Mucosa of rectum (tissue), 2 donors: ENCODE measurements around the gene ANO2.
"Not testable (repeated sequence)": the region's sequence is repeated elsewhere in the genome, so short reads cannot be mapped to it uniquely, and the experiment has no call there.

Source experiments
- H3K27ac ChIP-seq, 2 donors: one replicate each; pipeline ENCODE4 v1.7.0; 2013; ENCODE audit warnings: inconsistent platforms in 2 of 2, low read depth in 2 of 2, low read length in 2 of 2
- H3K27me3 ChIP-seq, 2 donors: one replicate each; pipeline ENCODE4 v1.7.0; 2013; ENCODE audit warnings: low read length in 2 of 2; ENCODE audit not compliant: control insufficient read depth in 2 of 2, insufficient read depth in 2 of 2
- H3K36me3 ChIP-seq, 2 donors: one replicate each; pipeline ENCODE4 v1.7.0; 2013; ENCODE audit warnings: low read length in 2 of 2; ENCODE audit not compliant: control insufficient read depth in 2 of 2, insufficient read depth in 2 of 2
- H3K4me1 ChIP-seq, 2 donors: one replicate each; pipeline ENCODE4 v1.7.0; 2013; ENCODE audit warnings: low read length in 2 of 2, mild to moderate bottlenecking in 1 of 2; ENCODE audit not compliant: control insufficient read depth in 2 of 2, insufficient read depth in 2 of 2
- H3K4me3 ChIP-seq, 2 donors: one replicate each; pipeline ENCODE4 v1.7.0; 2013; ENCODE audit warnings: low read length in 2 of 2
- H3K9ac ChIP-seq, 2 donors: one replicate each; pipeline ENCODE4 v1.7.0; 2013; ENCODE audit warnings: low read length in 2 of 2, low read depth in 1 of 2, mild to moderate bottlenecking in 1 of 2
- H3K9me3 ChIP-seq, 2 donors: one replicate each; pipeline ENCODE4 v1.7.0; 2013; ENCODE audit warnings: low read length in 2 of 2; ENCODE audit not compliant: control insufficient read depth in 2 of 2
- donor health status: healthy.
- donor health status: Normal muscosa, but diverticular disease.

Gene ANO2

GRCh38 chr12:5889381-5890047, 55.5 kb downstream of the ANO2 start:
- Histone ChIP-seq H3K27ac (no peak overlapping the region), H3K9me3 (no peaks in the 10 kb centered on the region), H3K4me1 (no peaks in the 10 kb centered on the region), H3K36me3 (no peaks in the 10 kb centered on the region), H3K9ac (no peak overlapping the region), H3K27me3 (peaks cover 0 to 2% of the 10 kb centered on the region in 2 donors), H3K4me3 (no peak overlapping the region)

GRCh38 chr12:5888816-5889315, 56.2 kb downstream of the ANO2 start:
- H3K9me3 ChIP-seq: no peaks in the 10 kb centered on the region
- no peak overlapping the region for H3K4me3 ChIP-seq
- H3K27ac ChIP-seq: no peak overlapping the region
- no peaks in the 10 kb centered on the region for H3K36me3 ChIP-seq
- H3K27me3 ChIP-seq: peaks cover 0 to 2% of the 10 kb centered on the region in 2 donors
- H3K9ac ChIP-seq: no peak overlapping the region
- H3K4me1 ChIP-seq: no peaks in the 10 kb centered on the region

GRCh38 chr12:5887819-5888218, 57.2 kb downstream of the ANO2 start:
- H3K27me3 ChIP-seq, H3K4me3 ChIP-seq, H3K9ac ChIP-seq, H3K27ac ChIP-seq, H3K4me1 ChIP-seq, H3K9me3 ChIP-seq, H3K36me3 ChIP-seq: not testable (repeated sequence)

- Histone ChIP-seq H3K4me3 (no peak overlapping the region), H3K4me1 (no peaks in the 10 kb centered on the region), H3K27ac (no peak overlapping the region), H3K36me3 (no peaks in the 10 kb centered on the region), H3K27me3 (peaks cover 0 to 2% of the 10 kb centered on the region in 2 donors), H3K9me3 (no peaks in the 10 kb centered on the region), H3K9ac (no peak overlapping the region)
These were observed 60.2 kb downstream of the ANO2 start for GRCh38 chr12:5884866-5885265.

DNA sequence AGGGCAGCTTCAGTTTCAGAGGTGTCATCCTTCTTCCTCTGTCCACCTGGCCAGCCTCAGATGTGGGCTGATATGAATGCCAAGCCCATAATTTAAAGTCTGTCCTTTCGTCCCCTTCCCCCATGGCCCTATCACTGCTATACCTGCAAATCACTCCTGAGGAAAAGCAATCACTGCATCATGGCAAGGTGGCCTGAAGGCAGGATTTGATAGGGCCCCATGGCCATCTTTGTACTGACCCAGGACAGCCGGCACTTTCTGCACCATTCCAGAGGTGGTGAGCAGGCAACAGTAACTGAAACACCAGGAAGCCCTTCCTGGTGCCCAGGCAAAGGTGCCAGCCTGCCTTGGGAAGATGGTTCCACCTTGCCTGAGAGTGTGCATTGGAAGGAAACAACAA, 60.8 kb downstream of the ANO2 start:
- H3K4me1 ChIP-seq: no peaks in the 10 kb centered on the region
- no peak overlapping the region for H3K9ac ChIP-seq
- no peak overlapping the region for H3K27ac ChIP-seq
- no peak overlapping the region for H3K4me3 ChIP-seq
- H3K27me3 ChIP-seq: peaks cover 0 to 2% of the 10 kb centered on the region in 2 donors
- H3K9me3 ChIP-seq: no peaks in the 10 kb centered on the region
- H3K36me3 ChIP-seq: no peaks in the 10 kb centered on the region

DNA sequence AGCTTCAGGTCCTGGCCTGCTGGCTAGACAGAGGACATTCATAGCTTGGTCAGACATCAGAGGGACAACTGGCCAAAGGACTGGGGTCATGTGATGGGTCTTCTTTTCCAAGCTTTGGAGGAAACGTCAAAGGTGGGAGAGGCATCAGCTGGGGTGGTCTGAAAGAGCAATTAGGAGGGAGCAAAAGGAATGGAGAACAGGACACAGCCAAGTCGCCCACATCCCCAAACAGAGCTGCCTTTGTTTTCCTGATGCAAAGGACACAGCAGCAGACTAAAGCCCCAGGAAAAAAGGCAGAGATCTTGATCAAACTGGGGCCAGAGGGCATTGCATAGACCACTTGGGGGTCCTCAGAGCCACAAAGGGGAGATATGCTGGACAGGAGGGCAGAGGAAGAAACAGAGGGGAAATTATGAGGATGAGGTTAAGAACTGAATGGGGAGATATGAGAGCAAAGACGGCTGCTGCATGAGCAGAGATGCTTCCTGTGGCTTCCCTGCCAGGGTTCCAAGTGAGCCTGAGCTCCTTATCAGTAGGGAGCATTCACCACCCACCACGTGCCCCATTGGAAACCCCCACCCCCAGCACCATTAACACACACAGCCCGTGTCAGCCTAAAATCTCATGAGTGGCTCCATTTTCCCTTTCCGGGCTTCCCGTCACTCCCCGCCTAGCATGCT, 62.4 kb downstream of the ANO2 start:
- Histone ChIP-seq H3K36me3 (no peaks in the 10 kb centered on the region), H3K4me3 (no peak overlapping the region), H3K27me3 (peaks cover 0 to 2% of the 10 kb centered on the region in 2 donors), H3K27ac (no peak overlapping the region), H3K4me1 (no peaks in the 10 kb centered on the region), H3K9ac (no peak overlapping the region), H3K9me3 (no peaks in the 10 kb centered on the region)

- H3K27me3 ChIP-seq: peaks cover 0 to 2% of the 10 kb centered on the region in 2 donors
- H3K27ac ChIP-seq: no peak overlapping the region
- H3K9ac ChIP-seq: no peak overlapping the region
- H3K9me3 ChIP-seq: no peaks in the 10 kb centered on the region
- H3K4me1 ChIP-seq: no peaks in the 10 kb centered on the region
- no peak overlapping the region for H3K4me3 ChIP-seq
- H3K36me3 ChIP-seq: no peaks in the 10 kb centered on the region
These were observed 63.4 kb downstream of the ANO2 start for GRCh38 chr12:5881666-5882065.

- Histone ChIP-seq H3K4me3 (no peak overlapping the region), H3K27me3 (peaks cover 0 to 2% of the 10 kb centered on the region in 2 donors), H3K9me3 (no peaks in the 10 kb centered on the region), H3K36me3 (no peaks in the 10 kb centered on the region), H3K9ac (no peak overlapping the region), H3K27ac (no peak overlapping the region), H3K4me1 (no peaks in the 10 kb centered on the region)
These were observed 63.9 kb downstream of the ANO2 start for GRCh38 chr12:5881101-5881606.

DNA sequence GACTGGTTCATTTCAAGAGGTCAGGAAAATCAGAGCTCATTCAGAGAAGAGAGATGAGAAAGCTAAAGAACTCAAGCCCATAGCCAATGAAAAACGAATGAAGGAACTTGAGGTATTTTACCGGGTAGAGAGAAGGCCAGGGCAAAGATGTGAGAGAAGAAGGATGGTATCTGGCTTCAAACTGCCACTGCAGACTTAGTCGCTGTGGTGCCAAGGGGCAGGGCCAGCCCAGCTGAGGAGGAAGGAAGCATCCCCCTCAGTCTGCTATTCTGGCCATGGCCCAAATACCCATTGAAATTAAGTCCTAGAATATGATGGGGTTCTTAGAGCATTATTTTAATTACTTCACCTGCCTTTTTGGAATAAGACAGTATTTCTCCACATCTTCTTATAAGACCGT, 69.2 kb downstream of the ANO2 start:
- no peaks in the 10 kb centered on the region for H3K36me3 ChIP-seq
- H3K27ac ChIP-seq: no peak overlapping the region
- no peaks in the 10 kb centered on the region for H3K27me3 ChIP-seq
- no peaks in the 10 kb centered on the region for H3K9me3 ChIP-seq
- H3K9ac ChIP-seq: no peak overlapping the region
- no peak overlapping the region for H3K4me3 ChIP-seq
- no peaks in the 10 kb centered on the region for H3K4me1 ChIP-seq

DNA sequence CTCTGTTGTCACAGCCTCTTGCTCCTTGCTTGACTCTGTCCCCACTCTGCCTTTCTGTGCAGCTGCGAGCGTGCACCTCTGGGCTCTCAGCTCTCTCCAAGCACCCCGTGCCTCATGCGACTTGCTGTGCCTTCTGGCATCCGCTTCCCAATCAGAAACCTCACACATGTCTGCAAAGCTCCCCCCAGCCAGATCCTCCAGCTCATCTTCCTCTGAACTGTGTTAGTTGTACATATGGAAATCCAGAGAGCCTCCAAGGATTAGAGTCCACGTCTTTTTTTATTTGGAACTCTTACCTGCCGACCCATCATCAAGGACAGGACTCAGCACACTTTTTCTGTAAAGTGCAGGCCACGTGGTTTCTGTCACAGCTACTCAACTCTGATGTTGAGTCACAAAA, 70.5 kb downstream of the ANO2 start:
- Histone ChIP-seq H3K4me1 (no peaks in the 10 kb centered on the region), H3K36me3 (no peaks in the 10 kb centered on the region), H3K4me3 (no peak overlapping the region), H3K27me3 (no peaks in the 10 kb centered on the region), H3K27ac (no peak overlapping the region), H3K9me3 (no peaks in the 10 kb centered on the region), H3K9ac (no peak overlapping the region)
